ENCODE data around the gene JARID2. TPM values are rescaled to one million over a fixed set of nuclear protein-coding genes. Genes with fewer than 3 reads are reported as not detected.
A peak's percentile ranks its signal among the peaks of the same experiment; 100 is the strongest.

The JARID2 gene
- total RNA-seq, 1 experiment from 2014 or later = 180 TPM

DNA sequence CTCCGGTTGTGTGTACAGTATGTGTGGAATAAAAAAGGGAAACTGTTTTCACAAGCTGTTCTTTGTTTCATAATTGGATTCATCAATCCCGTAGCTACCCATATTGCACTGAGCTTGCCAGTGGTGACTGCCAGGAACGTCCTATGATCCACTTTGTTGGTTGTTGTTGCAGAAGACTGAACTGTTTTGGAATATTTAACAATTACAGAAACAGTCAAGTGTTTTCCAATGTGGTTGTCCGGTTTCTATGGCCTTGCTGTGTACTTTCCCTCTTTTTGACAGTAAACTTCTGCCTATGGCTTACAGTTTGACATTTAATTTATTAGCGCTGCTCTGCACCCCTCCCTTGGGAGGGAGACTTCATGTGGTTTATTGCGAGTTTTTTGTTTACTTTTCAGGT, 275.7 kb downstream of the JARID2 start:
- H3K36me3 Mint-ChIP-seq = peaks cover 92% of the 10 kb centered on the region
- no peak for DNase-seq (ENCODE audit: low spot score)
- H3K4me3 Mint-ChIP-seq = no peak overlapping the region
- TF ChIP-seq, protein P1, sequence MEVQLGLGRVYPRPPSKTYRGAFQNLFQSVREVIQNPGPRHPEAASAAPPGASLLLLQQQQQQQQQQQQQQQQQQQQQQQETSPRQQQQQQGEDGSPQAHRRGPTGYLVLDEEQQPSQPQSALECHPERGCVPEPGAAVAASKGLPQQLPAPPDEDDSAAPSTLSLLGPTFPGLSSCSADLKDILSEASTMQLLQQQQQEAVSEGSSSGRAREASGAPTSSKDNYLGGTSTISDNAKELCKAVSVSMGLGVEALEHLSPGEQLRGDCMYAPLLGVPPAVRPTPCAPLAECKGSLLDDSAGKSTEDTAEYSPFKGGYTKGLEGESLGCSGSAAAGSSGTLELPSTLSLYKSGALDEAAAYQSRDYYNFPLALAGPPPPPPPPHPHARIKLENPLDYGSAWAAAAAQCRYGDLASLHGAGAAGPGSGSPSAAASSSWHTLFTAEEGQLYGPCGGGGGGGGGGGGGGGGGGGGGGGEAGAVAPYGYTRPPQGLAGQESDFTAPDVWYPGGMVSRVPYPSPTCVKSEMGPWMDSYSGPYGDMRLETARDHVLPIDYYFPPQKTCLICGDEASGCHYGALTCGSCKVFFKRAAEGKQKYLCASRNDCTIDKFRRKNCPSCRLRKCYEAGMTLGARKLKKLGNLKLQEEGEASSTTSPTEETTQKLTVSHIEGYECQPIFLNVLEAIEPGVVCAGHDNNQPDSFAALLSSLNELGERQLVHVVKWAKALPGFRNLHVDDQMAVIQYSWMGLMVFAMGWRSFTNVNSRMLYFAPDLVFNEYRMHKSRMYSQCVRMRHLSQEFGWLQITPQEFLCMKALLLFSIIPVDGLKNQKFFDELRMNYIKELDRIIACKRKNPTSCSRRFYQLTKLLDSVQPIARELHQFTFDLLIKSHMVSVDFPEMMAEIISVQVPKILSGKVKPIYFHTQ (CRISPR knock-in tag; IDR thresholded peaks at IDR 0.05) = no peak
- TF ChIP-seq, protein P2, sequence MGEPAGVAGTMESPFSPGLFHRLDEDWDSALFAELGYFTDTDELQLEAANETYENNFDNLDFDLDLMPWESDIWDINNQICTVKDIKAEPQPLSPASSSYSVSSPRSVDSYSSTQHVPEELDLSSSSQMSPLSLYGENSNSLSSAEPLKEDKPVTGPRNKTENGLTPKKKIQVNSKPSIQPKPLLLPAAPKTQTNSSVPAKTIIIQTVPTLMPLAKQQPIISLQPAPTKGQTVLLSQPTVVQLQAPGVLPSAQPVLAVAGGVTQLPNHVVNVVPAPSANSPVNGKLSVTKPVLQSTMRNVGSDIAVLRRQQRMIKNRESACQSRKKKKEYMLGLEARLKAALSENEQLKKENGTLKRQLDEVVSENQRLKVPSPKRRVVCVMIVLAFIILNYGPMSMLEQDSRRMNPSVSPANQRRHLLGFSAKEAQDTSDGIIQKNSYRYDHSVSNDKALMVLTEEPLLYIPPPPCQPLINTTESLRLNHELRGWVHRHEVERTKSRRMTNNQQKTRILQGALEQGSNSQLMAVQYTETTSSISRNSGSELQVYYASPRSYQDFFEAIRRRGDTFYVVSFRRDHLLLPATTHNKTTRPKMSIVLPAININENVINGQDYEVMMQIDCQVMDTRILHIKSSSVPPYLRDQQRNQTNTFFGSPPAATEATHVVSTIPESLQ (CRISPR knock-in tag; IDR thresholded peaks at IDR 0.05) = no peak
- TF ChIP-seq GRHL2 (CRISPR knock-in tag; IDR thresholded peaks at IDR 0.05; ENCODE audit: insufficient replicate concordance, severe bottlenecking) (no peak), ZNF219 (CRISPR knock-in tag; IDR thresholded peaks at IDR 0.05; ENCODE audit: borderline replicate concordance) (no peak)
- TF ChIP-seq, protein P3, sequence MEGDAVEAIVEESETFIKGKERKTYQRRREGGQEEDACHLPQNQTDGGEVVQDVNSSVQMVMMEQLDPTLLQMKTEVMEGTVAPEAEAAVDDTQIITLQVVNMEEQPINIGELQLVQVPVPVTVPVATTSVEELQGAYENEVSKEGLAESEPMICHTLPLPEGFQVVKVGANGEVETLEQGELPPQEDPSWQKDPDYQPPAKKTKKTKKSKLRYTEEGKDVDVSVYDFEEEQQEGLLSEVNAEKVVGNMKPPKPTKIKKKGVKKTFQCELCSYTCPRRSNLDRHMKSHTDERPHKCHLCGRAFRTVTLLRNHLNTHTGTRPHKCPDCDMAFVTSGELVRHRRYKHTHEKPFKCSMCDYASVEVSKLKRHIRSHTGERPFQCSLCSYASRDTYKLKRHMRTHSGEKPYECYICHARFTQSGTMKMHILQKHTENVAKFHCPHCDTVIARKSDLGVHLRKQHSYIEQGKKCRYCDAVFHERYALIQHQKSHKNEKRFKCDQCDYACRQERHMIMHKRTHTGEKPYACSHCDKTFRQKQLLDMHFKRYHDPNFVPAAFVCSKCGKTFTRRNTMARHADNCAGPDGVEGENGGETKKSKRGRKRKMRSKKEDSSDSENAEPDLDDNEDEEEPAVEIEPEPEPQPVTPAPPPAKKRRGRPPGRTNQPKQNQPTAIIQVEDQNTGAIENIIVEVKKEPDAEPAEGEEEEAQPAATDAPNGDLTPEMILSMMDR (IDR thresholded peaks at IDR 0.05) = no peak
- H3K27me3 Mint-ChIP-seq (ENCODE audit: low read depth) = no peaks in the 10 kb centered on the region; the same call in 1 of the 2 replicates
- H3K4me1 Mint-ChIP-seq = peaks cover 35% of the 10 kb centered on the region
- H3K27ac Mint-ChIP-seq = peak overlapping the region; percentile 75
- H3K9me3 Mint-ChIP-seq = peaks cover 24% of the 10 kb centered on the region
- ChIA-PET POLR2A (no interaction called here), CTCF (interaction anchor here (2.0 kb wide), 1 partner anchor 102 kb away, joined by 5 read pairs; no protein-coding TSS in a partner anchor)
- no peak for ATAC-seq

DNA sequence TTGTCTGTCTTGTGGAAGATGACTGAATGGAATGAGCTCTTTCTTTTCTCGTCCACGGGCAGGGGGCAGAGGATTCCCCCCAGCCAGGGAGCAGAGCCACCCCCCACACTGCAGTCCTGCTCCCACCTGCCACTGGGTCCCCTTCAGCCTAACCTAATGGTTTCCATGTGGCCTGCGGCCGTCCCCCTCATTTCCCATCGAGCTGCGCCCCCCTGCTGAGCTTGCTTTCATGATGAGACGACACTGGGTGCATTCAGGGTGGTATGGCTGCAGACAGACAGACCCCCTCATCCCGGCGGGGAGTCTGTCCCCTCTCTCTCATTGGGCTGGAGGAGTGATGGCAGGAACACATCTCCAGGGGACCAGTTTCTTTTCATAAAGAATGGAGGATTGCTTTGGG, 276.2 kb downstream of the JARID2 start:
- no peak for ATAC-seq
- POLR2A ChIA-PET = no interaction called here
- H3K4me3 Mint-ChIP-seq = no peak overlapping the region
- H3K9me3 Mint-ChIP-seq = peaks cover 28% of the 10 kb centered on the region
- peaks cover 91% of the 10 kb centered on the region for H3K36me3 Mint-ChIP-seq
- H3K27me3 Mint-ChIP-seq (ENCODE audit: low read depth) = no peaks in the 10 kb centered on the region; the same call in 1 of the 2 replicates
- CTCF ChIA-PET = interaction anchor here (2.0 kb wide), 1 partner anchor 102 kb away, joined by 5 read pairs; no protein-coding TSS in a partner anchor
- DNase-seq (ENCODE audit: low spot score) = no peak
- peak overlapping the region; percentile 75 for H3K27ac Mint-ChIP-seq
- TF ChIP-seq SOX15 (CRISPR knock-in tag; IDR thresholded peaks at IDR 0.05) (no peak), TEAD4 (CRISPR knock-in tag; IDR thresholded peaks at IDR 0.05) (no peak), EMX1 (CRISPR knock-in tag; IDR thresholded peaks at IDR 0.05) (no peak), ZNF121 (CRISPR knock-in tag; IDR thresholded peaks at IDR 0.05) (no peak)
- TF ChIP-seq, protein P4, sequence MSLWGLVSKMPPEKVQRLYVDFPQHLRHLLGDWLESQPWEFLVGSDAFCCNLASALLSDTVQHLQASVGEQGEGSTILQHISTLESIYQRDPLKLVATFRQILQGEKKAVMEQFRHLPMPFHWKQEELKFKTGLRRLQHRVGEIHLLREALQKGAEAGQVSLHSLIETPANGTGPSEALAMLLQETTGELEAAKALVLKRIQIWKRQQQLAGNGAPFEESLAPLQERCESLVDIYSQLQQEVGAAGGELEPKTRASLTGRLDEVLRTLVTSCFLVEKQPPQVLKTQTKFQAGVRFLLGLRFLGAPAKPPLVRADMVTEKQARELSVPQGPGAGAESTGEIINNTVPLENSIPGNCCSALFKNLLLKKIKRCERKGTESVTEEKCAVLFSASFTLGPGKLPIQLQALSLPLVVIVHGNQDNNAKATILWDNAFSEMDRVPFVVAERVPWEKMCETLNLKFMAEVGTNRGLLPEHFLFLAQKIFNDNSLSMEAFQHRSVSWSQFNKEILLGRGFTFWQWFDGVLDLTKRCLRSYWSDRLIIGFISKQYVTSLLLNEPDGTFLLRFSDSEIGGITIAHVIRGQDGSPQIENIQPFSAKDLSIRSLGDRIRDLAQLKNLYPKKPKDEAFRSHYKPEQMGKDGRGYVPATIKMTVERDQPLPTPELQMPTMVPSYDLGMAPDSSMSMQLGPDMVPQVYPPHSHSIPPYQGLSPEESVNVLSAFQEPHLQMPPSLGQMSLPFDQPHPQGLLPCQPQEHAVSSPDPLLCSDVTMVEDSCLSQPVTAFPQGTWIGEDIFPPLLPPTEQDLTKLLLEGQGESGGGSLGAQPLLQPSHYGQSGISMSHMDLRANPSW (CRISPR knock-in tag; conservative IDR thresholded peaks at IDR 0.05; ENCODE audit: low read depth) = no peak
- TF ChIP-seq, protein P5, sequence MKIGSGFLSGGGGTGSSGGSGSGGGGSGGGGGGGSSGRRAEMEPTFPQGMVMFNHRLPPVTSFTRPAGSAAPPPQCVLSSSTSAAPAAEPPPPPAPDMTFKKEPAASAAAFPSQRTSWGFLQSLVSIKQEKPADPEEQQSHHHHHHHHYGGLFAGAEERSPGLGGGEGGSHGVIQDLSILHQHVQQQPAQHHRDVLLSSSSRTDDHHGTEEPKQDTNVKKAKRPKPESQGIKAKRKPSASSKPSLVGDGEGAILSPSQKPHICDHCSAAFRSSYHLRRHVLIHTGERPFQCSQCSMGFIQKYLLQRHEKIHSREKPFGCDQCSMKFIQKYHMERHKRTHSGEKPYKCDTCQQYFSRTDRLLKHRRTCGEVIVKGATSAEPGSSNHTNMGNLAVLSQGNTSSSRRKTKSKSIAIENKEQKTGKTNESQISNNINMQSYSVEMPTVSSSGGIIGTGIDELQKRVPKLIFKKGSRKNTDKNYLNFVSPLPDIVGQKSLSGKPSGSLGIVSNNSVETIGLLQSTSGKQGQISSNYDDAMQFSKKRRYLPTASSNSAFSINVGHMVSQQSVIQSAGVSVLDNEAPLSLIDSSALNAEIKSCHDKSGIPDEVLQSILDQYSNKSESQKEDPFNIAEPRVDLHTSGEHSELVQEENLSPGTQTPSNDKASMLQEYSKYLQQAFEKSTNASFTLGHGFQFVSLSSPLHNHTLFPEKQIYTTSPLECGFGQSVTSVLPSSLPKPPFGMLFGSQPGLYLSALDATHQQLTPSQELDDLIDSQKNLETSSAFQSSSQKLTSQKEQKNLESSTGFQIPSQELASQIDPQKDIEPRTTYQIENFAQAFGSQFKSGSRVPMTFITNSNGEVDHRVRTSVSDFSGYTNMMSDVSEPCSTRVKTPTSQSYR (CRISPR knock-in tag; IDR thresholded peaks at IDR 0.05) = no peak
- TF ChIP-seq, protein P6, sequence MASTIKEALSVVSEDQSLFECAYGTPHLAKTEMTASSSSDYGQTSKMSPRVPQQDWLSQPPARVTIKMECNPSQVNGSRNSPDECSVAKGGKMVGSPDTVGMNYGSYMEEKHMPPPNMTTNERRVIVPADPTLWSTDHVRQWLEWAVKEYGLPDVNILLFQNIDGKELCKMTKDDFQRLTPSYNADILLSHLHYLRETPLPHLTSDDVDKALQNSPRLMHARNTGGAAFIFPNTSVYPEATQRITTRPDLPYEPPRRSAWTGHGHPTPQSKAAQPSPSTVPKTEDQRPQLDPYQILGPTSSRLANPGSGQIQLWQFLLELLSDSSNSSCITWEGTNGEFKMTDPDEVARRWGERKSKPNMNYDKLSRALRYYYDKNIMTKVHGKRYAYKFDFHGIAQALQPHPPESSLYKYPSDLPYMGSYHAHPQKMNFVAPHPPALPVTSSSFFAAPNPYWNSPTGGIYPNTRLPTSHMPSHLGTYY (CRISPR knock-in tag; IDR thresholded peaks at IDR 0.05) = no peak
- TF ChIP-seq, protein P7, sequence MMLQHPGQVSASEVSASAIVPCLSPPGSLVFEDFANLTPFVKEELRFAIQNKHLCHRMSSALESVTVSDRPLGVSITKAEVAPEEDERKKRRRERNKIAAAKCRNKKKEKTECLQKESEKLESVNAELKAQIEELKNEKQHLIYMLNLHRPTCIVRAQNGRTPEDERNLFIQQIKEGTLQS (CRISPR knock-in tag; conservative IDR thresholded peaks at IDR 0.05) = no peak
- peaks cover 35% of the 10 kb centered on the region for H3K4me1 Mint-ChIP-seq

Data from WTC11 (cell line).